Activated CD4-positive, alpha-beta T cell treated with anti-CD3 and anti-CD28 coated beads, Interleukin-2, amount 50 U/mL, for 48 hours (primary cell): ENCODE measurements around the gene MAP3K19.
"Not testable (repeated sequence)": the region's sequence is repeated elsewhere in the genome, so short reads cannot be mapped to it uniquely, and the experiment has no call there.

Experiments
- DNase-seq, 2 experiments: peaks; one replicate each; pipeline ENCODE4 v3.0.0-alpha.2; 2020

The MAP3K19 gene

GRCh38 chr2:135052042-135052876 is 5.0 kb upstream of the MAP3K19 start, which contains the start of gene RAB3GAP1:
Gene RAB3GAP1, plus strand, starts transcription at chr2:135052292. Its CDS starts 16 bp downstream, at chr2:135052308.
- peak; percentile 89 to 93 for DNase-seq

- no peak for DNase-seq
Measured at GRCh38 chr2:135050684-135051083, 3.4 kb upstream of the MAP3K19 start.

GRCh38 chr2:135050132-135050531 is 2.9 kb upstream of the MAP3K19 start:
- no peak for DNase-seq

GRCh38 chr2:135048122-135048521 is 875 bp upstream of the MAP3K19 start:
- no peak for DNase-seq

GRCh38 chr2:135043345-135043744 is 3.9 kb downstream of the MAP3K19 start:
- peak; percentile 40 to 58 for DNase-seq

- DNase-seq: no peak
Measured at GRCh38 chr2:135037831-135038230, 9.4 kb downstream of the MAP3K19 start.

GRCh38 chr2:135033216-135033615 is 14.0 kb downstream of the MAP3K19 start:
- DNase-seq: not testable (repeated sequence)

- no peak for DNase-seq
Measured at GRCh38 chr2:135030826-135031225, 16.4 kb downstream of the MAP3K19 start.

- DNase-seq: no peak
Measured at GRCh38 chr2:135029481-135030134, 17.6 kb downstream of the MAP3K19 start.

GRCh38 chr2:135023886-135024485 is 23.3 kb downstream of the MAP3K19 start:
- no peak for DNase-seq

- peak in 1 of 2 experiments; percentile 1 for DNase-seq
Measured at GRCh38 chr2:135022952-135023880, 24.0 kb downstream of the MAP3K19 start.

GRCh38 chr2:135021618-135022017 is 25.6 kb downstream of the MAP3K19 start:
- DNase-seq: no peak

- DNase-seq: no peak
Measured at GRCh38 chr2:135011633-135012032, 35.6 kb downstream of the MAP3K19 start.

- no peak for DNase-seq
Measured at GRCh38 chr2:135010200-135010942, 36.9 kb downstream of the MAP3K19 start.

GRCh38 chr2:135009339-135009738 is 37.9 kb downstream of the MAP3K19 start:
- no peak for DNase-seq

GRCh38 chr2:135005753-135006152 is 41.5 kb downstream of the MAP3K19 start:
- no peak for DNase-seq

GRCh38 chr2:135004005-135004746 is 43.1 kb downstream of the MAP3K19 start:
- peak; percentile 74 to 81 for DNase-seq

- DNase-seq: no peak
Measured at GRCh38 chr2:135002836-135003235, 44.4 kb downstream of the MAP3K19 start.

- DNase-seq: no peak
Measured at GRCh38 chr2:134999521-134999920, 47.7 kb downstream of the MAP3K19 start.

- DNase-seq: no peak
Measured at GRCh38 chr2:134988994-134989605, 58.1 kb downstream of the MAP3K19 start.

GRCh38 chr2:134985061-134985460 is 62.2 kb downstream of the MAP3K19 start:
- DNase-seq: no peak
